Neural progenitor cell (in vitro differentiated cells): ENCODE results near the gene SUDS3.

Experiments used
- CTCF ChIP-seq: fragments of 200-600 bp; sonication (generic); IDR thresholded peaks from 2 replicates; pipeline ENCODE4 v1.5.1; 2017; ENCODE audit warnings: antibody characterized with exemption, mild to moderate bottlenecking
- EZH2 ChIP-seq: fragments of 200-600 bp; sonication (generic); IDR thresholded peaks from 2 replicates; pipeline ENCODE4 v1.6.1; 2017; ENCODE audit warnings: antibody characterized with exemption, mild to moderate bottlenecking, moderate library complexity
- EZH2phosphoT487 ChIP-seq: fragments of 200-600 bp; sonication (generic); IDR thresholded peaks from 2 replicates; pipeline ENCODE4 v1.6.1; 2017; ENCODE audit warnings: antibody characterized with exemption

GRCh38 chr12:118377021-118377883, 897 bp downstream of the SUDS3 start:
- TF ChIP-seq CTCF (no peak), EZH2 (no peak), EZH2phosphoT487 (no peak)
